ENCODE results near the gene AK1. TPM values are rescaled to one million over a fixed set of nuclear protein-coding genes. Genes with fewer than 3 reads are reported as not detected.

Gene AK1
- total and polyA plus RNA-seq, 2 donors (not counting 3 experiments of a cell fraction or from before 2014, with no cell fraction given), result 115 to 148 TPM

- Histone ChIP-seq H3K4me1 (ENCODE audit: control insufficient read depth, extremely low read depth, insufficient read depth, low read length) (peaks cover 17% of the 10 kb centered on the region), H2AFZ (ENCODE audit: low read depth, low read length) (no peak overlapping the region), H3K27ac (ENCODE audit: insufficient read depth, low read depth, low read length) (no peak overlapping the region), H3K9me3 (replicated peaks; ENCODE audit: control insufficient read depth, insufficient read depth, low read length) (no peaks in the 10 kb centered on the region), H3K27me3 (ENCODE audit: control insufficient read depth in 2 of 2, insufficient read depth in 2 of 2, low read length in 2 of 2) (no peaks in the 10 kb centered on the region), H3K4me2 (ENCODE audit: insufficient read depth, low read length) (no peak overlapping the region), H3K4me3 (replicated peaks in 1 of 3; ENCODE audit: insufficient read depth in 1 of 3, low read depth in 1 of 3, low read length in 3 of 3) (no peak overlapping the region), H3K9me1 (replicated peaks; ENCODE audit: control insufficient read depth, extremely low read depth, insufficient read depth, low read length) (no peaks in the 10 kb centered on the region), H3K79me2 (ENCODE audit: control insufficient read depth, insufficient read depth, low read length) (peaks cover 18% of the 10 kb centered on the region), H4K20me1 (replicated peaks; ENCODE audit: control insufficient read depth, extremely low read depth, insufficient read depth, low read length) (no peaks in the 10 kb centered on the region), H3K36me3 (ENCODE audit: control insufficient read depth in 2 of 2, extremely low read depth in 1 of 2, insufficient read depth in 2 of 2, low read length in 2 of 2) (peaks cover 0 to 20% of the 10 kb centered on the region in 2 experiments), H3K9ac (replicated peaks; ENCODE audit: extremely low read depth, insufficient read depth, low read length) (no peak overlapping the region)
- ChIA-PET POLR2A (no interaction called here), CTCF (interaction anchor here (0.9 to 1.2 kb wide), 3 partner anchors 9 to 47 kb away, joined by 3 to 6 read pairs (median 3); no protein-coding TSS in a partner anchor)
- DNase-seq (ENCODE audit: low read depth, low spot score) (peak; percentile 34), FAIRE-seq (peak; percentile 54)
- TF ChIP-seq CTCF (IDR thresholded peaks at IDR 0.05; ENCODE audit: extremely low read depth in 1 of 2, insufficient read depth in 1 of 2, low read depth in 1 of 2, low read length in 2 of 2) (no peak), POLR2A (IDR thresholded peaks at IDR 0.05; ENCODE audit: low read depth, low read length) (no peak), FOS (IDR thresholded peaks at IDR 0.05; ENCODE audit: borderline replicate concordance, insufficient read depth, low read length) (no peak), POLR2AphosphoS5 (IDR thresholded peaks at IDR 0.05; ENCODE audit: insufficient read depth, low read depth, low read length) (no peak), MYC (IDR thresholded peaks at IDR 0.05; ENCODE audit: low read depth, low read length) (no peak), GATA2 (IDR thresholded peaks at IDR 0.05; ENCODE audit: insufficient read depth, insufficient read length, low read depth, low read length) (no peak)
- intact Hi-C loops (cut with micrococcal nuclease), result no loop called here
- dilution Hi-C loops (cut with MboI; ENCODE audit: extremely low pct_ligation_motif_present, low sequenced_read_pairs), result no loop called here
- no TSS peak for BruUV-seq (replicated peaks)
Measured at GRCh38 chr9:127873886-127874285, 3.6 kb downstream of the AK1 start.

Measured in endothelial cell of umbilical vein (primary cell).